GM12873 (cell line): ENCODE results near the gene CNOT6.

Experiments used
- TF ChIP-seq, protein P1 (sequence below): IDR thresholded peaks from 2 replicates; pipeline ENCODE4 v1.5.1; 2012; ENCODE audit warnings: low read depth, mild to moderate bottlenecking, moderate library complexity, low read length, control low read depth; ENCODE audit not compliant: insufficient read depth; ENCODE audit errors: missing control alignments

The CNOT6 gene

DNA sequence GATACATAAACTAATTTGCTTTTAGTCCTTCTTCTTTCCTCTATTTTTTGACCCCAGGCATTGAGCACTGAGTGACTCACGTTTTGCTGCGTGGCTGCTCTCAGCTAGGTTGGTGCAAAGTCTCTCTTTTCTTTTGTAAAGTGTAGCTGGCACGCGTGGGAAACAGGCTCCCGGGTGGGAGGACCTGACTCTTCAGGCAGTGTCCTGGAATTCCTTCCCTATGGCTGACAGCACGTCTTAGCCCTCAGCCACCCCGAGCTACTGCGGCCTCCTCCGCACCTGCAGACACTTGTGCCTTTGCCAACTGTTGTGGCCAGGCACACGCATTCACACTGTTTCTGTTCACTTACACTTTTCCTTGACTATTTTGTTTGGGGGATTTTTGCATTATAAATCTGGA is 98.0 kb downstream of the CNOT6 start:
- TF ChIP-seq, protein P1, sequence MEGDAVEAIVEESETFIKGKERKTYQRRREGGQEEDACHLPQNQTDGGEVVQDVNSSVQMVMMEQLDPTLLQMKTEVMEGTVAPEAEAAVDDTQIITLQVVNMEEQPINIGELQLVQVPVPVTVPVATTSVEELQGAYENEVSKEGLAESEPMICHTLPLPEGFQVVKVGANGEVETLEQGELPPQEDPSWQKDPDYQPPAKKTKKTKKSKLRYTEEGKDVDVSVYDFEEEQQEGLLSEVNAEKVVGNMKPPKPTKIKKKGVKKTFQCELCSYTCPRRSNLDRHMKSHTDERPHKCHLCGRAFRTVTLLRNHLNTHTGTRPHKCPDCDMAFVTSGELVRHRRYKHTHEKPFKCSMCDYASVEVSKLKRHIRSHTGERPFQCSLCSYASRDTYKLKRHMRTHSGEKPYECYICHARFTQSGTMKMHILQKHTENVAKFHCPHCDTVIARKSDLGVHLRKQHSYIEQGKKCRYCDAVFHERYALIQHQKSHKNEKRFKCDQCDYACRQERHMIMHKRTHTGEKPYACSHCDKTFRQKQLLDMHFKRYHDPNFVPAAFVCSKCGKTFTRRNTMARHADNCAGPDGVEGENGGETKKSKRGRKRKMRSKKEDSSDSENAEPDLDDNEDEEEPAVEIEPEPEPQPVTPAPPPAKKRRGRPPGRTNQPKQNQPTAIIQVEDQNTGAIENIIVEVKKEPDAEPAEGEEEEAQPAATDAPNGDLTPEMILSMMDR = no peak

DNA sequence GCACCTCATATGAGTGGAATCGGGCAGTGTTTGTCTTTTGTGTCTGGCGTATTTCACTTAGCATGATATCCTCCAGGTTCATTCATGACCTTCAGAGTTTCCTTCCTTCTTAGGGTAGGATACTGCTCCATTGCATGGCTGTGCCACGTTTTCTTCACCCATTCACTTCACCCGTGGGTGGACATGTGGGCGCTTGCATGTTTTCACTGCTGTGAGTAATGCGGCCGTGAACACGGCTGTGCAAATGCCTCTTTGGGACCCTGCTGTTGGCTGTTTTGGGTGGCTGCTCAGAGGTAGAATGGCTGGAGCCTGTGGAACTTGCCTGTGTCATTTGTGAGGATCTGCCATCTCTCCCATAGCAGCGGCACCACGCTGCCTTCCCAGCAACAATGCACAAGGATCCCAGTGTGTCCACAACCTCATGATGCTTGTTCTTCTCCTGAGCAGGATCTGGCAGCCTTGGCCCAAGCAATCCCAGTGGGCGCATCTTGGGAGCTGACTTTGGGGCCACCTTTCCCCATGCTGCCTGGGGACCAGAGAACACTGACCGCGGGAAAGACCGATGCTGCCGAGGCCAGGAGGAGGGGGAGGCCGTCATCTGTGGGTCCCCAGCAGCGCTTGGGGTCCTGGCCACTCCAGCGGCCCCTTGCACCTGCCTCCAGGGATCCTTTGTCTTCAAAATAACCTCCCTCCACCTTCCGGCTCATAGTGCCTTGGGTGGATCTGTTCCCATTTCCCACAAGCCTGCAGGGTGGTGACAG is 99.4 kb downstream of the CNOT6 start:
- TF ChIP-seq, protein P1 = no peak

DNA sequence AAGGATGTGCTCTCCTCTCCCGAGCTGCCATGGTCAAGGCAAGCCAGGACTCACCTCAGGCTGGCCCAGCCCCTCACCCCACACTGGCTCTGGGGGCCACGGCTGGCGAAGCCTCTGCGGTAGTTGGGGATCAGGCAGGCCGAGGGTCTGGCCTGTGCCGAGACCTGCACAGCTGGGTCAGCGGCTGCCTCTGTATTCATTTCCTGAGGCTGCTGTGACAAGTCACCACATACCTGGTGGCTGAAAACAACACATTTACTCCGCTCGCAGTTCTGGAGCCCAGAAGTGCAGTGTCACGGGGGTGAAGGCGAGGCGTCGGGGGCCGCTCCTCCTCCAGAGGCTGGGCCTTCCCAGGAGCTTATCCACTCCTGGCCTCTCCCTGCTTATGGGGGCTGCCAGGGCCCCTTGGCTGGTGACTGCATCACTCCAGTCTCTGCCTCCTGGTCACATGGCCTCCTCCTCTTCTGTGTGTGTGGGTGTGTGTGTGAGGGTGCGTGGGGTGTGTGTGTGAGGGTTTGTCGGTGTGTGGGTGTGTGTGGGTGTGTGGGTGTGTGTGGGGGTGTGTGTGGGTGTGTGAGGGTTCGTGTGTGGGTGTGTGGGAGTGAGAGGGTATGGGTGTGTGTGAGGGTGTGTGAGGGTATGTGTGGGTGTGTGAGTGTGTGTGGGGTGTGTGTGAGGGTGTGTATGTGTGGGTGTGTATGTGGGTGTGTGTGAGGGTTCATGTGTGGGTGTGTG is 100.3 kb downstream of the CNOT6 start:
- TF ChIP-seq, protein P1 = no peak

GRCh38 chr5:180595046-180595379 is 100.8 kb downstream of the CNOT6 start:
- TF ChIP-seq, protein P1 = no peak

GRCh38 chr5:180595381-180596114 is 101.4 kb downstream of the CNOT6 start:
- TF ChIP-seq, protein P1 = no peak

GRCh38 chr5:180596115-180596667 is 102.0 kb downstream of the CNOT6 start:
- TF ChIP-seq, protein P1 = no peak
